HG03378 (cell line): ENCODE data around the gene MISFA.
"Not testable (repeated sequence)": the region's sequence is repeated elsewhere in the genome, so short reads cannot be mapped to it uniquely, and the experiment has no call there.

Experiments used
- ATAC-seq: cut with Tn5 transposase; IDR thresholded peaks from one replicate; pipeline ENCODE4 v1.9.1; 2021; ENCODE audit warnings: mild to moderate bottlenecking, moderate library complexity; ENCODE audit not compliant: unreplicated experiment

MISFA gene

DNA sequence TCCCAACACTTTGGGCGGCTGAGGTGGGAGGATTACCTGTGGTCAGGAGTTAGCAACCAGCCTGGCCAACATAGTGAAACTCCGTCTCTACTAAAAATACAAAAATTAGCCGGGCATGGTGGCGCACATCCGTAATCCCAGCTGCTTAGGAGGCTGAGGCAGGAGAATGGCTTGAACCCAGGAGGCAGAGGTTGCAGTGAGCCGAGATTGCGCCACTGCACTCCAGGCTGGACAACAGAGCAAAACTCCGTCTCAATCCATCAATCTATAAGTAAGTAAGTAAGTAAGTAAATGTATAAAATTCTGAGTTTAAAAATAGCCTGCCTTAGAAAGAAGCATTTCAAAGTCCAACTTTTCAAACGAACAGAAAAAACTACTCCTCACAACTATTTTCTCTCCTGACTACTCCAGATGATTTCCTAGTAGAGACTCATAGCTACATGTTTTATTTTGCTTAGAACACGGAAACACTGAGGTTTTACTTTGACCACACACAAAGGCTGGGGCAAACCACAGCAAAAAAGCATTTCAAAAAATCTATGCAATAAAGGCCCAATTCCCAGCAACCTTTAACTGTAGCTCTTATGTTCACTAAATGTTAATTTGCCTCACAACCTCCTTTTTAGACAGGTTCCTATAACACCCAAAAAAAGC is 18.2 kb downstream of the MISFA start:
- peak; percentile 41 for ATAC-seq

DNA sequence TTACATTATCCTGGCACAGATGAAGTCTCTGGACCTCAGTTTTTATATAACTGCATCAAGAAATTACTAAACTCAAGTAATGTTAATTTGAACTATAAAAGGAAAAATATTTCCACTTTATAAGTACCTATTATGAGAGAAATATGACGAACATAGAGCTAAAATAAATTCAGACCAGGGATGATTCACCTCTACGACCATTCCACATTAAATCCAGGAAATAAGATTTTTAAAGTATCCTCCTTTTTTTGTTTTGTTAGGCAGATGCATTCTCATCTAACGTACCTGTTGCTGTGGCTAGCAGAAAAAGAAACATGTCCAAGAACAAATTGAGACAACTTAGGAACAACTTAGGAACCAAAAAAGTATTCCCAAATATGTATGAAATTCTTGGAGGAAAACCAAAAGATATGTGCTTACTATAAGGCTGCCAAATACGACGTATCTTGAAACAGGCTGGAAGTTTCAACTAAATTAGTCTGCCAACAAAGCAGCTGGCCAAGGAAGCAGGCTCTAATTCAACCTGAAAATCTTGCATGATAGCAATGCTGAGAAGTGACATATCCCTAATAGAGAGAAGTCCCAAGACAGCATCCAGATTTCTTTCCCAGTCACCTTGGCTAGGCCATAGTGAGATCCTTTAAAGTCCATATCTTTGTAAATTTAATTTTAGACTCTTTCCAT is 18.9 kb downstream of the MISFA start:
- ATAC-seq: no peak

DNA sequence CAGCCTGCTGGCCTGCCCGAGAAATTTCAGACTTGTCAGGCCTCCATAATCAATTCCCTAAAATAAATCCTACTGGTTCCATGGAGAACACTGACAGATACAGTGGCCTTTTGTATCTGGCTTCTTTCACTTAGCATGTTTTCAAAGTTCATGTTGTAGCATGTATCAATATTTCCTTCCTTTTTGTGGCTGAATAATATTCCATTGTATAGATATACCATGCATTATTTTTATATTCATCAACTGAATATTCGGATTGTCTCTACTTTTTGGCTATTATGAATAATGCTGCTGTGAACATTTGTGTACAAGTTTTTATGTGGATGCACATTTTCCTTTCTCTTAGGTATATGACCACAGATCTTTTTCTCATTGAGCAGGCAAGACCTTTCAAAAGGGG is 24.1 kb downstream of the MISFA start:
- ATAC-seq: no peak

DNA sequence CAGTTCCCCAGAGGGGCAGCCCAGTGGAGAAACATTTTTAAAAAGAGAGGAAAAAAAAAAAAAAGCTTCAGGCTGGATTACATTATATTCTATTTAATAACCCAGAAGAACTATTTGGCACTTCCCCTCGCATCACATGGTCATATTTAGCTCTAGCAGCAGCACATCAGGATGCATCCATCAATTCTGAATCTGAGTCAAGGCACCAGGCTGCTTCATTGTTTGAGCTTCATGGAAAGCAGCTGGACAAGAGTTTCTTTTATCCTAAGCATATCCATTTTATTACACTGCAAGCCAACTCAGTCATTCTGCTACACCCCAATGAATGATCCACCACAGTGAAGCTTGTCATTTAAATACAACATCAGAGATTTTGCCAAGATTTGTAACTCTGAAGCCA is 24.6 kb downstream of the MISFA start:
- no peak for ATAC-seq

DNA sequence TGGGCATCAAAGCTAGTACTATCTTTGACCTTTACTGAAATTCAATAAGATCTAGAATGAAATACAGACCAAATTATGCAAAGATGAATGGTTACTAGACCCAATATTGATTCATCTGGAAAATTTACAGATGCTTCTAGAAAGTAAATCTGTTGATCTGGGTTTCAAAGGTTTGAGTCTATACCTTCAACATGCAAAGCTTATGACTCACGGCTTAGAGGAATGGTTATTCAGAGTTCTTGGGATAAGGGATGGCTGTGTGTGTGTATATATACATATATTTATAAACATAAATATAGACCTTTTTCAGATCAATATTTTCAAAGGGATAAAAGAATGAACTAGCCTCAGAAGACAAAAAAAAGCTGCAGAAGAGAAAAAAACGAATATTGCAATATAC is 33.3 kb downstream of the MISFA start:
- no peak for ATAC-seq

DNA sequence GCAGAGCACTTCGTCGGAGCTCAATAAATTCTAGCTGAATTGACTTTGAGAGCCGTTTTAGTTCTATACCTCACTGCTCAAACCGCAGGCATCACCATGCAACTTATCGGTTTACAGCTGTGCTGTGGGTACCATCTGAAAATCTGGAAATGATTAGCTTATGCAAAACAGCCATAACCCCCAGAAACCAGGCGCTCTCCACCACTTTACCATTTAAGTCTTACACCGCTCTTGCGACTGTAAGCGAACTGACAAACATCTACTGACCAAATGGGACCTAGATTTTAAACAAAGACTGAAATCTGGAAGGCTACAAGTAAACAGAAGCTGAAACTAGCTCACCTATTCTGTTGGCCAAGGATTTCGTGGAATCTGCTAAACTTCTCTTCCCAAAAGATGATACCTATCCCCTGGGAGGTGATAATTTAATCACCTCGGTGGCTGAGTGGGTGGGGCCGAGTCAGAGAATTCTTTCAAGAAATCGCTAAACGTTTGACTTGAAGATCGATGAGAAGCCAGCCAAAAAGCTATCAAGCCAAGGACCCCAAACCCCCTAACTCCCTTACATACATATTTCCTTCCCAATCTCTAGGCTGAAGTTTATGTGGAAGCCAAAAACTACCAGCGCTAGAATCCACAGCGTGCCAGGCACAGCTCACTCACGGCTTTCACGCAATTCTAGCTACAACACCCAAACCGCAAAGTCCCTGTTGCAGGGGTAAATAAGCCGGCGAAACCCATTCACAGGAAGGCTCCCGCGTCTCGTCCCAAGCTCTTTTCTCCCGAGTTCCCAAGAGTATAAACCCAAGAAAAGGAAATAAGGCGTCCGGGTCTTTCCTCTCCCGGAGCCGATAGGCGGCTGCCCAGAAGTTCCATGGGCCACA is 33.9 kb downstream of the MISFA start:
- peak; percentile 65 for ATAC-seq

DNA sequence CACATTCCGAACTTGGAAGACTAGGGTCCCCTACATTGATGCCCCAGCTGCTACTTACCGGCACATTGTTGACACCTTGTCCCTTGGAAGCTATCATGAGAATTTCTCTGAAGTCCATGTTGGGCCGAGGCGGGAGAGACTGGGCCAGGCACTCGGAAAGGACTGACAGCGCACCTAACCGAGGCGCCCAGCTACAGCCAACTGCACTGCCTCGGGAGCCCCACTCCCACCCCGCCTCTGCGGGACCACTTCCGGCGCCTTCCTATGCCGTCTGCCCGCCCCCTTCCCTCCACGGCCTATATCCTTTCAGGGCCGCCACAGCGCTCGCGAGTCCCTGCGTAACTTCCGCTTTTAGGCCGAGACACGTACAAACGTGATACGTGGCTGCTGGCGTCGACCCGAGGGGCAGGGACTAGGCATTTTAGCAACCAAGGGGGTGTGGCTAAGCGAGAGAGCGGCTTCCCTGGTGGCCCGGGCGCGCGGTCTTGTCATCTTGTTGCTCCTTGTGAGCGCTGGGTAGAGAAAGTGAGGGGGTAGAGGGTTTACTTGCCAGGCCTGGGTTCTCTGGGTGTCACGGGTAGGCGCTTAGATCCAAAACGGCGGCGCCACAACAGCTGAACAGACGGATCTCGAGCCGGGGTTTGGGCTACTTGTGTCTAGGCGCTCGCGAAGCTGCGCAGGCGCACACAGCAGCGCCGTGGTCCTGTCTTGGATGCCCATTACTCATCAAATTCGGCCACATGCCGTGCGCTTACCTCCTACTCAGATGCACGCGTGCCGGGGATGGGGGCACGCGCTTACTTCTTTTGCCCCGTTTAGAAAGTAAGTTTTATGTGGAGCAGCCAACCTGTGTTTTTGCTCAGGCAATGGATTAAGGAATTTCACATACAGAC is 34.8 kb downstream of the MISFA start, which contains the start of gene SPTY2D1:
Gene SPTY2D1 (minus strand): TSS at position 203 of the 893 bp plus-strand sequence. CDS start 85 bp downstream, at position 118.
- ATAC-seq: peak; percentile 95

DNA sequence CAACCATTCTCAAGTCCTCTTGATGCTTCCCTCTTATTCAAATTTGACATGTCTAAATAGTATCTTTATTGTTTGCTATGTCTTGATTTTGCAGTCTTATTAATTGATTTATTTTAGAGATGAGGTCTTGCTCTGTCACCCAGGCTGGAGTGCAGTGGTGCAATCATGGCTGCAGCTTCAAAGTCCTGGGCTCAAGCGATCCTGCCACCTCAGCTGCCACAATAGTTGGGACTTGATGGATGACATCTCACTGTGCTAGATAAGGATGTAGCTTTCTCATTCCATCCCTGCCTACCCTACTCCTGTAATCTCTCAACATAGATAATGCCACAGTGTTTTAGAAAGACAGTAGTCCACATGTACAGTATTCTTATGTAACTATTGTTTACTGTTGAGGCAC is 42.1 kb downstream of the MISFA start:
- no peak for ATAC-seq

DNA sequence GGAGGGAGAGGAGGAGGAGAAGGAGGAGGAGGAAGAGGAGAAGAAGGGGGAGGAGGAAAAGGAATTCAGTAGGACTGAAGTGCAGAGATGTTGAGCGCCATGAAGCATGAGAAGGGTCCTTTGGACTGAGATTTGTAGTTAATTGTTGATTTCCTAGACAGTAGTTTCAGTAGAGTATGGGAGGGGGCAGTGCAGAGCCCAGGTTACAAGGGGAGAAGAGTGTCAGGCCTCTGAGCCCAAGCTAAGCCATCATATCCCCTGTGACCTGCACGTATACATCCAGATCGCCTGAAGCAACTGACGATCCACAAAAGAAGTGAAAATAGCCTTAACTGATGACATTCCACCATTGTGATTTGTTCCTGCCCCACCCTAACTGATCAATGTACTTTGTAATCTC is 43.4 kb downstream of the MISFA start:
- ATAC-seq: not testable (repeated sequence)

DNA sequence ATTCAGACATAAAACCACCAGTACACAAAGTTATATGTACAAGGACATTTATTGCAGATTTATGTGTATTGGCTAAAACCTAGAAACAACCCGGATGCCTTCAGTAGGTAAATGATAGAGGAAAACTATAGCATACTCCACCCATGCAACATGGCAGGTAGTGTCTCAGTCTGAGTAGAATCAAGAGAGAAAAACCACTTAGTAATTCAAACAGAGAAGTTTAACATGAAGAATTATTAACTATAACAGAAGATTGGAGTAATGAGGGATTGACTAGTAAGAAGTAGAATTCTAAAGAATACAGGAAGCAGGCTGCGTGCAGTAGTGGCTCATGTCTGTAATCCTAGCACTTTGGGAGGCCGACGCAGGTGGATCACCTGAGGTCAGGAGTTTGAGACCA is 50.8 kb downstream of the MISFA start:
- ATAC-seq: no peak

DNA sequence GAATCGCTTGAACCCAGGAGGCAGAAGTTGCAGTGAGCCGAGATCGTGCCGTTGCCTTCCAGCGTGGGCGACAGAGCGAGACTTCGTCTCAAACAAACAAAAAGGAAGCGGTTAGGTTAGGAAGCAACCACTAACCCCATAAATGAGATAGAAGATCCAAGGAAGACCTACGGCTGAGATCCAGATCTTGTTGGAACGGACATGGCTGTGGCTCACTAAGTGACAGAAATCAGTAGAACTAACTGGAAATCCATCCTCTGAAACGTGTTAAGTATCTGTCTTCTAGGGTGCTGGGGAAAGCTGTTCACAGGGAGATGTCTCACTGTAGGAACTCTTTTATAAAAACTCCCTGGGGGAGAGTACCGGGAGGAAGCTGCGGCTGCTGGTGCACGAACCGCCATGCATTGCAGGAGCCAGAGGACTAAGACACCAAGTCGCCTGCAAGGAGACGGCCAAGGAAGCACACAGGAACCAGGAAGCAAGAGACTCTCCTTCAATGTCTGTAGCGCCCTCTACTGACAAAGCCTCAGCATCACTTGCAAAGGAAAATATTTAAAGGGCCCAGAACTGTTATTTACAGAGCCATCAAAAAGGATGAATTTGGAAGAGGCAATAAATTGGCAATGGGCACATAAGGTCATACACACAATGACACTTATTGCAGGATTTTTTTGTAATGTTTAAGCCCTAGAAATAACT is 51.4 kb downstream of the MISFA start:
- ATAC-seq: no peak
